GM12873 (cell line): Measurements from ENCODE around the gene KCTD4.

ENCODE experiments used
- CTCF ChIP-seq: IDR thresholded peaks from 2 replicates; pipeline ENCODE4 v1.5.1; 2012; ENCODE audit warnings: low read depth, mild to moderate bottlenecking, moderate library complexity, low read length, control low read depth; ENCODE audit not compliant: insufficient read depth; ENCODE audit errors: missing control alignments

Gene KCTD4

DNA sequence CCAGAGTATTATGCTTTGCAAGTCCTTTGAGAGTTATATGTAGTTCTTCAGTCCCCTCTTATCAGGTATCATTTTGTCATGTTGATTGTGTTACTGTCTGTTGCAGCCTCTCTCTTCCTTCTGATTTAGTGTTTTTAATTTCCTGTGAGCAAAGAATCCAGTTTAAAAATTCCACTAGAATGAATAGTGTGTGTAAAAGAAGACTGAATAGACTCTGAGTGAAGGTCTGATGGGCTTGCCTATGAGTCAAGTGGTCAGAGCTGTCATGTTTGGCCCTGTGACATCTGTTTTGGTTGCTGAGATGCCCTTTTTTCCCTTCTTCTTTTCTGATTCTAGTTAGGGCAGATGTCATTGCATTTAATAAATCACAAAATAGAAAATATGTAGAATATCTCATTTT, 23.3 kb upstream of the KCTD4 start:
- no peak for TF ChIP-seq CTCF

DNA sequence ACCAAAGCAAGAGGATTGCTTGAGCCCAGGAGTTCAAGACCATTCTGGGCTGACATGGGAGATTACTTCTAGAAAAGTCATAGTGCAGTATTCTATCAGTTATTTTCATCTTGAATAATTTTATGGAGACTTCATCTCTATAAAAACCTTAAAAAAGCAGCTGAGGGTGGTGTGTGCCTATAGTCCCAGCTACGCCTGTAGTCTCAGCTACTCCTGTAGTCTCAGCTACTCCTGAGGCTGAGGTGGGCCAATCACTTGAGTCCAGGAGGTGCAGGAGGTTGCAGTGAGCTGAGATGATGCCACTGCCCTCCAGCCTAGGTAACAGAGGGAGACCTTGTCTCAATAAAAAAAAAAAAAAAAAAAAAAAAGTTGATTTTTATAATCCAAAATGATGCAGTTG, 22.1 kb upstream of the KCTD4 start:
- no peak for TF ChIP-seq CTCF

DNA sequence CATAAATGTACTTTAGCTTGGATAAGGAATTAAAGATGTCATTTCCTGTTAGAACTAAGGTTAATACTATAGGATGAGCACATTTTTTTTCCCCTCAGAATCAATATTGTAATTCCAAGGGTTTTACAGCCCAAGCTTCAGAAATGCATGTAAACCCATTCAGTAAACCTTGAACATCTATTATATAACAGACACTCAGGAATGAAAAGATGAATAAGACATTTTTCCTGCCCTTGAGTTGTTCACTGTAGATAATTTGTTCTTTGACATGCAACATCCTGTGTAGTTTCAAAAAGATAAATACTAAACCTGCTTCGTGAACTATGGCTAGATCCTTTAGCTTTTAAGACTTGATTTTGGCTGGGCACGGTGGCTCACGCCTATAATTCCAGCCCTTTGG, 21.7 kb upstream of the KCTD4 start:
- TF ChIP-seq CTCF: no peak

DNA sequence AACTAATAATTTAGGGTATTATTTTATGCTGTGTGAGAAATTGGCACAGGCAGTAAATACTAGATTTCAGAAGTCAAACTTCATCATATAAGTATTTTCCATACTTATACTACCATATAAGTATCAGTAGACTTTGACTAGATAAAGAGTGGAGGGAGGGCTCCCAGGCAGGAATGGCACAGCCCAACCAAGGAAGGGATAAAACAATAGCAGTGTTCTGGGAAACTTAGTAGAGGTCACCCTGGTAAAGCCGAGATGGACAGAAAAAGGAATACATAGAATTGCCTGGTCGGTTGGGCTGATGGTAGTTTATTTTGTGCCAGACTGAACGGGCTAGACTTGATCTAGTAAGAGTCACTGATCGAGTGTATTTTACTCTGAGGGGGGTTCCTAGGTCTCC, 19.6 kb upstream of the KCTD4 start:
- TF ChIP-seq CTCF: no peak

- TF ChIP-seq CTCF: no peak
Observed at GRCh38 chr13:45219938-45220375, 19.1 kb upstream of the KCTD4 start.

GRCh38 chr13:45219123-45219891, 18.5 kb upstream of the KCTD4 start:
- TF ChIP-seq CTCF: no peak

DNA sequence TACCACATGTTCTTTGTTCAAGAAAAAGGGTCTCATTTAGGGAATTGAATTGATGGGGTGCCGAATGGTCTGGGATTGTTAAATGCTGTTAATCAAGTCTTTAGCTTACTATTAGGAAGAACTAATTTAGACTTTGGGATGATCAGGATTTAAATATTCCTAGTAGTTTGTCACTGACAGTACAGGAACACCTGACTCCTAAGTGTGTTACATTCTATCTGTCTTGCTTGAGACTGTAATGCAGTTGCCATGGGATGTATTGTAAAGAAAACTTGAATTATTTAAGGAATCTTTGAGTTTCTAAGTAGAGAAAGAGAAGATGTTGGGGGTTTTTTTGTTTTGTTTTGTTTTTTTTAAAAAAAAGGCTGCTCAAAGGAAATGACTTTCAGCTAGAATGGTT, 17.8 kb upstream of the KCTD4 start:
- TF ChIP-seq CTCF: no peak
